ENCODE measurements around the gene SCUBE3. TPM values are rescaled to one million over a fixed set of nuclear protein-coding genes. Genes with fewer than 3 reads are reported as not detected.

The SCUBE3 gene
- polyA plus RNA-seq, 1 donor from 2014 or later: 7.3 TPM

GRCh38 chr6:35218456-35218855 is 4.7 kb downstream of the SCUBE3 start:
- no peaks in the 10 kb centered on the region for H3K27me3 ChIP-seq (ENCODE audit: insufficient read depth, low read depth, low read length)
- no peak overlapping the region for H3K4me2 ChIP-seq (ENCODE audit: low read length)
- no peak overlapping the region for H2AFZ ChIP-seq (ENCODE audit: low read depth, low read length)
- no peaks in the 10 kb centered on the region for H4K20me1 ChIP-seq (ENCODE audit: insufficient read depth)
- H3K36me3 ChIP-seq (ENCODE audit: insufficient read depth, low read length): no peaks in the 10 kb centered on the region
- peaks cover 54% of the 10 kb centered on the region for H3K79me2 ChIP-seq (replicated peaks; ENCODE audit: insufficient read depth, low read length)
- no peak overlapping the region for H3K9ac ChIP-seq (ENCODE audit: low read length)
- TF ChIP-seq REST (IDR thresholded peaks at IDR 0.05; ENCODE audit: borderline replicate concordance): no peak
- TF ChIP-seq RAD21 (conservative IDR thresholded peaks at IDR 0.05): no peak
- TF ChIP-seq TAF1 (IDR thresholded peaks at IDR 0.05; ENCODE audit: low read depth): no peak
- TF ChIP-seq SMC3 (conservative IDR thresholded peaks at IDR 0.05; ENCODE audit: poor library complexity): no peak
- TF ChIP-seq POLR2AphosphoS5 (IDR thresholded peaks at IDR 0.05): no peak
- no peak for TF ChIP-seq CTCF (IDR thresholded peaks at IDR 0.05; ENCODE audit: poor library complexity, severe bottlenecking)
- no peak for TF ChIP-seq EP300 (conservative IDR thresholded peaks at IDR 0.05; ENCODE audit: poor library complexity, severe bottlenecking)
- TF ChIP-seq MXI1 (conservative IDR thresholded peaks at IDR 0.05; ENCODE audit: poor library complexity, severe bottlenecking): no peak
- TF ChIP-seq EZH2 (IDR thresholded peaks at IDR 0.05; ENCODE audit: borderline replicate concordance, insufficient read depth, low read length, poor library complexity, severe bottlenecking): no peak
- H3K9me2 ChIP-seq (ENCODE audit: insufficient read depth, low read length): no peaks in the 10 kb centered on the region
- H3F3A ChIP-seq (ENCODE audit: insufficient read depth, low read length, poor library complexity, severe bottlenecking): no peaks in the 10 kb centered on the region
- peak overlapping the region; percentile 58 for H3K4me3 ChIP-seq (ENCODE audit: low read length)
- no peaks in the 10 kb centered on the region for H3K9me3 ChIP-seq (ENCODE audit: low read length)
- no peak overlapping the region for H3K27ac ChIP-seq (ENCODE audit: low read length)

GRCh38 chr6:35219683-35220326 is 6.0 kb downstream of the SCUBE3 start:
- H3K4me2 ChIP-seq (ENCODE audit: low read length): no peak overlapping the region
- no peaks in the 10 kb centered on the region for H3F3A ChIP-seq (ENCODE audit: insufficient read depth, low read length, poor library complexity, severe bottlenecking)
- H3K9ac ChIP-seq (ENCODE audit: low read length): no peak overlapping the region
- H3K27me3 ChIP-seq (ENCODE audit: insufficient read depth, low read depth, low read length): no peaks in the 10 kb centered on the region
- no peaks in the 10 kb centered on the region for H3K36me3 ChIP-seq (ENCODE audit: insufficient read depth, low read length)
- no peaks in the 10 kb centered on the region for H3K9me3 ChIP-seq (ENCODE audit: low read length)
- peaks cover 49% of the 10 kb centered on the region for H3K79me2 ChIP-seq (replicated peaks; ENCODE audit: insufficient read depth, low read length)
- H3K9me2 ChIP-seq (ENCODE audit: insufficient read depth, low read length): no peaks in the 10 kb centered on the region
- H3K4me3 ChIP-seq (ENCODE audit: low read length): no peak overlapping the region
- TF ChIP-seq EZH2 (IDR thresholded peaks at IDR 0.05; ENCODE audit: borderline replicate concordance, insufficient read depth, low read length, poor library complexity, severe bottlenecking) (no peak), SMC3 (conservative IDR thresholded peaks at IDR 0.05; ENCODE audit: poor library complexity) (no peak), MXI1 (conservative IDR thresholded peaks at IDR 0.05; ENCODE audit: poor library complexity, severe bottlenecking) (no peak), POLR2AphosphoS5 (IDR thresholded peaks at IDR 0.05) (no peak), TAF1 (IDR thresholded peaks at IDR 0.05; ENCODE audit: low read depth) (no peak), REST (IDR thresholded peaks at IDR 0.05; ENCODE audit: borderline replicate concordance) (no peak)
- H3K27ac ChIP-seq (ENCODE audit: low read length): no peak overlapping the region
- H4K20me1 ChIP-seq (ENCODE audit: insufficient read depth): no peaks in the 10 kb centered on the region
- no peak overlapping the region for H2AFZ ChIP-seq (ENCODE audit: low read depth, low read length)
